Bronchial epithelial cell (primary cell): ENCODE measurements around the gene SETD1A. TPM values are rescaled to one million over a fixed set of nuclear protein-coding genes. Genes with fewer than 3 reads are reported as not detected.

Experiments used
- DNase-seq: peaks from one replicate; pipeline ENCODE4 v3.0.0-alpha.2; 2010; ENCODE audit warnings: low read depth
- FAIRE-seq: peaks from 2 replicates; lab custom pipeline; 2011; peaks lifted over from hg19 to GRCh38; lab: Jason Lieb, UNC
- H3K27me3 ChIP-seq: 2 replicates; pipeline ENCODE4 v1.5.1; 2011; ENCODE audit warnings: low read length; ENCODE audit not compliant: control insufficient read depth, insufficient read depth
- H3K36me3 ChIP-seq: 2 replicates; pipeline ENCODE4 v1.5.1; 2011; ENCODE audit warnings: low read length; ENCODE audit not compliant: control insufficient read depth, insufficient read depth
- H3K4me3 ChIP-seq: 2 replicates; pipeline ENCODE4 v1.5.1; 2011; ENCODE audit warnings: mild to moderate bottlenecking, low read depth, low read length, control low read depth
- CTCF ChIP-seq: IDR thresholded peaks from 2 replicates; pipeline ENCODE4 v1.5.1; 2011; ENCODE audit warnings: mild to moderate bottlenecking, moderate library complexity, low read length, control low read depth, inconsistent platforms; ENCODE audit not compliant: insufficient read depth, severe bottlenecking
- total RNA-seq: library from RNA; depleted of rRNA; stranded (reverse); fragments of >200 nt; gene quantifications from 2 replicates; pipeline ENCODE4 v1.2.1, GENCODE V29; 2014

SETD1A gene
- total RNA-seq, 1 donor from 2014 or later: 1.3 TPM

- no peak for TF ChIP-seq CTCF
- no peak for FAIRE-seq
- DNase-seq: no peak
Observed at GRCh38 chr16:30987581-30988190, 30.1 kb downstream of the SETD1A start.

GRCh38 chr16:30989469-30990047 is 32.0 kb downstream of the SETD1A start:
- no peak for DNase-seq
- FAIRE-seq: no peak
- Histone ChIP-seq H3K36me3 (peaks cover 2% of the 10 kb centered on the region), H3K4me3 (no peak overlapping the region), H3K27me3 (no peaks in the 10 kb centered on the region)
- no peak for TF ChIP-seq CTCF

More at GRCh38 chr16:30987581-30988190, 30.1 kb downstream of the SETD1A start:
- no peak overlapping the region for H3K4me3 ChIP-seq
- H3K27me3 ChIP-seq: no peaks in the 10 kb centered on the region
- H3K36me3 ChIP-seq: peaks cover 6% of the 10 kb centered on the region

- Histone ChIP-seq H3K36me3 (no peaks in the 10 kb centered on the region), H3K4me3 (no peak overlapping the region), H3K27me3 (no peaks in the 10 kb centered on the region)
- DNase-seq (no peak), FAIRE-seq (no peak)
- TF ChIP-seq CTCF: no peak
Observed at GRCh38 chr16:30990105-30990504, 32.6 kb downstream of the SETD1A start.

- Histone ChIP-seq H3K4me3 (no peak overlapping the region), H3K36me3 (no peaks in the 10 kb centered on the region), H3K27me3 (no peaks in the 10 kb centered on the region)
- DNase-seq (no peak), FAIRE-seq (no peak)
- TF ChIP-seq CTCF: no peak
Observed at GRCh38 chr16:30991052-30991451, 33.5 kb downstream of the SETD1A start.

GRCh38 chr16:30992276-30992780 is 34.8 kb downstream of the SETD1A start:
- no peaks in the 10 kb centered on the region for H3K36me3 ChIP-seq
- H3K4me3 ChIP-seq: no peak overlapping the region
- TF ChIP-seq CTCF: no peak
- no peaks in the 10 kb centered on the region for H3K27me3 ChIP-seq
- DNase-seq (no peak), FAIRE-seq (no peak)
